ENCODE measurements around the gene ATRNL1.

- TF ChIP-seq CTCF (IDR thresholded peaks at IDR 0.05), result no peak
- TF ChIP-seq POLR2A (IDR thresholded peaks at IDR 0.05), result no peak
- TF ChIP-seq POLR2AphosphoS5 (IDR thresholded peaks at IDR 0.05), result no peak
Observed at GRCh38 chr10:115976342-115976741, 883.2 kb downstream of the ATRNL1 start.

Data from prostate gland (tissue), 2 donors.